Measurements from ENCODE around the gene ACP7.
"Not testable (repeated sequence)": the region's sequence is repeated elsewhere in the genome, so short reads cannot be mapped to it uniquely, and the experiment has no call there.

ACP7 gene

GRCh38 chr19:39078436-39079200 is 5.5 kb upstream of the ACP7 start:
- DNase-seq: no peak

DNA sequence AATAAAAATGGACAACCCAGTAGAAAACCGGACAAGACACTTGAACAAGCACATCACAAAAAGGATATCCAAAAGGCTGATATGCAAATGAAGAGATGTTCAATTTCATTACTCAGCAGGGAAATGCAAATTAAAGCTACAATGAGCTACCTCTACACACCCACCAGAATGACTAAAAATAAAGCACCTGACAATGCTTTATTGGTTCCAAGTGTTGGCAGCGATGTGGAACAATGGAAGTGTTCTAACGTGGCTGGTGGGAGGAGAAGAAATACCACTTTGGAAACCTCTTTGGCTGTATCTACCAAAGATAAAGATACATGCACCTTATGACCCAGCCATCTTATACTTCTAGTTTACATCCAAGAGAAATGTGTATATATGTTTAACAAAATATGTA is 3.7 kb upstream of the ACP7 start:
- DNase-seq: no peak

GRCh38 chr19:39082167-39082566 is 2.0 kb upstream of the ACP7 start:
- DNase-seq: no peak

GRCh38 chr19:39082745-39083598 is 1.2 kb upstream of the ACP7 start:
- no peak for DNase-seq

- DNase-seq: no peak
Observed at GRCh38 chr19:39083599-39083982, 577 bp upstream of the ACP7 start.

DNA sequence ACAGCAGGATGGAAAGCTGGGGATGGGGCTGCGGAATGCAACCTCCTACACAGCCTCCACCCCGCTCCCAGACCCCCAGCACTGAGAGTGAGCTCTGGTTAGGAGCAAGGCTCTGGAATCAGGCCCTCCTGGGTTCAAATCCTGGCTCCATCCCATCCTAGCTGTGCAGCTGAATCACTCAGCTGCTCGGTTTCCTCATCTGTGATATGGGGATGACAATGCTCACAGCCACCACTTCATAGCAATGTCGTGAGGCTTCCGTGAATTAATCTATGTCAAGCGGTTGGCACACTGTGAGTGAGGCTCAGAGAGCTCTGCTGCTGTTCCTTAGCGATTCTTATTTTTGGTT is 538 bp downstream of the ACP7 start:
- DNase-seq: no peak

GRCh38 chr19:39085392-39085791 is 1.2 kb downstream of the ACP7 start:
- no peak for DNase-seq

- no peak for DNase-seq
Observed at GRCh38 chr19:39086386-39086785, 2.2 kb downstream of the ACP7 start.

DNA sequence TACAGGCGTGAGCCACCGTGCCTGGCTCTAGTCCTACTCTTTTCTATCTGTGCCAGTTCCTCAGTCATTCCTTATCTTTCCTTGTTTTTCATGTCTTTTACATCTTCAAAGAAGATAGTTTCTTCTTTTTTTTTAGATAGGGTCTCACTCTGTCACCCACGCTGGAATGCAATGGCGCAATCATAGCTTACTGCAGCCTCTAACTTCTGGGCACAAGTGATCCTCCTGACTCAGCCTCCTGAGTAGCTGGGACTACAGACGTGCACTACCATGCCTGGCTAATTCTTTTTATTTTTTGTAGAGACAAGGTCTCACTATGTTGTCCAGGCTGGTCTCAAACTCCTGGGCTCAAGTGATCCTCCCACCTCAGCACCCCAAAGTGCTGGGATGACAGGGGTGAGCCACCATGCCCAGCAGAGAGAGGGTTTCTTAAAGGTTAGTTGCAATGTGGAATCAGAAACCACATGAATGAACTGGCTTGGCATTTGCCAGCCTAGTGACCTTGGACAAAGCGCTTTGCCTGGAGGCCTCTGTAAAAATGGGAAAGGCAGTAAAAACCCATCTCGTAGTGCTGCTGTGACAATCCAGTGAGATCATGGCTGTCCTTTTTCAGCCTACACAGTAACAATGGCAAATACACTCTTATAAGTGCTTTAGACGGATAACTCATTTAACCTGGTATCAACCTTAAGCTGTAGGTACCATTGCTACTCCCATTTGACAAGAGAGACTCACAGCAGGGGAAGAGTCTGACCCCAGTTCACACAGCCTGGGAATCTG is 3.9 kb downstream of the ACP7 start:
- no peak for DNase-seq

GRCh38 chr19:39090016-39090415 is 5.8 kb downstream of the ACP7 start:
- DNase-seq: not testable (repeated sequence)

DNA sequence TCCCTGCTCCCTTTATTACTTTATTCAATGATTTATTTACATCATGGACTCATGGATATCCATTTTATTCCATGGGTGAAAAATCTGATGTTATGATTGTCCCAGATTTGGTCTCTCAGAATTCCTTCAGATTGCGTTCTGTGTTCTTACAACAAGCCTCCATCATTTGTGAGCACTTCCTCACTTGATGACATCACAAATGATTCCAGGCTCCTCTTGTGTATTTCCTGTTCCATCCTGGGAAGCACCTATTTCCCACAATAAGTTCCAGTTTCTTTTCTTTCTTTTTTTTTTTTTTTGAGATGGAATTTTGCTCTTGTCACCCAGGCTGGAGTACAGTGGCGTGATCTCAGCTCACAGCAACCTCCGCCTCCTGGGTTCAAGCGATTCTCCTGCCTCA is 6.7 kb downstream of the ACP7 start:
- DNase-seq: no peak

DNA sequence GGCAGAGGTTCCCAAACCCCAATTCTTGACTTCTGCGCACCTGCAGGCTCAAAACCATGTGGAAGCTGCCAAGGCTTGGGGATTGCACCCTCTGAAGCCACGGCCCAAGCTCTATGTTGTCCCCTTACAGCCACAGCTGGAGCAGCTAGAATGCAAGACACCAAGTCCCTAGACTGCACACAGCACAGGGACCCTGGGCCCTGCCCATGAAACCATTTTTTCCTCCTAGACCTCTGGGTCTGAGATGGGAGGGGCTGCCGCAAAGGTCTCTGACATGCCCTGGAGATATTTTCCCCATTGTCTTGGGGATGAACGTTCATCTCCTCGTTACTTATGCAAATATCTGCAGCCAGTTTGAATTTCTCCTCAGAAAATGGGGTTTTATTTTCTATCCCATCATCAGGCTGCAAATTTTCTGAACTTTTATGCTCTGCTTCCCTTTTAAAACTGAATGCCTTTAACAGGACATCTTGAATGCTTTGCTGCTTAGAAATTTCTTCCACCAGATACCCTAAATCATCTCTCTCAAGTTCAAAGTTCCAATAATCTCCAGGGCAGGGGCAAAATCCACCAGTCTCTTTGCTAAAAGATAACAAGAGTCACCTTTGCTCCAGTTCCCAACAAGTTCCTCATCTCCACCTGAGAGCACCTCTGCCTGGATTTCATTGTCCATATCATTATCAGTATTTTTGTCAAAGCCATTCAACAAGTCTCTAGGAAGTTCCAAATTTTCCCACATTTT is 11.8 kb downstream of the ACP7 start:
- DNase-seq: not testable (repeated sequence)

DNA sequence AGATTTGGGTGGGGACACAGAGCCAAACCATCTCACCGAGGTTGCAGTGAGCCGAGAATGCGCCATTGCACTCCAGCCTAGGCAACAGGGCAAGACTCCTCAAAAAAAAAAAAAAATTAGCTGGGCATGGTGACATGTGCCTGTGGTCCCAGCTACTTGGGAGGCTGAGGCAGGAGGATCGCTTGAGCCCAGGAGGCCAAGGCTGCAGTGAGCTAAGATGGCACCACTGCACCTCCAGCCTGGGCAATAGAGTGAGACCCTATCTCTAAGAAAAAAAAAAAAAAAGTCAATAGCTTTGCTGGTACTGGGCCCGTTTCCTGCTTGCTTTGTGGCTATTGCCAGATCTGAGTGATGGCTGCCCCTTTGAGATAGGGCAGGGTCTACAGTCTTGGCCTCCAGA is 13.1 kb downstream of the ACP7 start:
- no peak for DNase-seq

DNA sequence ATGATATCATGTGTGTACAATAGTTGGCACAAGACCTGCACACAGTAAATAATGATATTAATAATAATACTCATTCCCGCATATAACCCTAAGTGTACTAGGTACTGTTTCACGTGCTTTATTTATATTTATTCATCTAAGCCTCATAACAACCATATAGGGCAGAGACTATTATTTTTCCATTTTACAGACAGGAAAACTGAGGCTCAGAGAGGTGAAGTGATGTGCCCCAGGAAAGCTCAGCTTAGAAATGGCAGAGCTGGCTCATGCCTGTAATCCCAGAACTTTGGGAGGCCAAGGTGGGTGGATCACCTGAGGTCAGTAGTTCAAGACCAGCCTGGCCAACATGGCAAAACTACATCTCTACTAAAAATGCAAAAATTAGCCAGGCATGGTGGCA is 13.6 kb downstream of the ACP7 start:
- DNase-seq: no peak

DNA sequence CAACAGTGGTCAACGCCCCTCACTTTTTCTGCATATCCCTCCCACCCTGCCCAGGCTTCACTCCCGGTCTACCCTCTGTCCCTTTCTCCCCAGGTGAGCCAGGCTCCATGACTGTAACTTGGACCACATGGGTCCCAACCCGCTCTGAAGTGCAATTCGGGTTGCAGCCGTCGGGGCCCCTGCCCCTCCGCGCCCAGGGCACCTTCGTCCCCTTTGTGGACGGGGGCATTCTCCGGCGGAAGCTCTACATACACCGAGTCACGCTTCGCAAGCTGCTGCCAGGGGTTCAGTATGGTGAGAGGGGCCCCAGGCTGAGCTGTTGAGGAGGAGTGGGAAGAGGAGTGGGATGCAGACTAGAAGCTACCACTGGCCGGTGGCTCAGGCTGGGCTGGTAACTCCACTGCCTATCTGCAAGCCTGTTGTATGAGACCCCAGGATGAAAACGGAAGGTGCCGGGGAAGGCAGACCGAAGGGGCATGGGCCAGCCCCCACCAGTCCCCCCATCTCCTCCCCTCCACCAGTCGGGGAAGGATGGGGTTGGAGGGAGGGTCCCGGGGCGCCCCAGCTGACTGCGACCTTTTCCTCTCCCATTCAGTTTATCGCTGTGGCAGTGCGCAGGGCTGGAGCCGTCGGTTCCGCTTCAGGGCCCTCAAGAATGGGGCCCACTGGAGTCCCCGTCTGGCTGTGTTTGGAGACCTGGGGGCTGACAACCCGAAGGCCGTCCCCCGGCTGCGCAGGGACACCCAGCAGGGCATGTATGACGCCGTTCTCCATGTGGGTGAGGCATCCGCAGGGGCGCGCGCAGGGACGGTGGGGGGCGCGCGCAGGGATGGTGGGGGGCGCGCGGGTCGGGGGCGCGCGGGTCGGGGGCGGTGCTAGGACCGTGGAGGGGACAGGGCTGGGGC is 14.4 kb downstream of the ACP7 start:
- DNase-seq: no peak

- no peak for DNase-seq
Observed at GRCh38 chr19:39099341-39099740, 15.2 kb downstream of the ACP7 start.

DNA sequence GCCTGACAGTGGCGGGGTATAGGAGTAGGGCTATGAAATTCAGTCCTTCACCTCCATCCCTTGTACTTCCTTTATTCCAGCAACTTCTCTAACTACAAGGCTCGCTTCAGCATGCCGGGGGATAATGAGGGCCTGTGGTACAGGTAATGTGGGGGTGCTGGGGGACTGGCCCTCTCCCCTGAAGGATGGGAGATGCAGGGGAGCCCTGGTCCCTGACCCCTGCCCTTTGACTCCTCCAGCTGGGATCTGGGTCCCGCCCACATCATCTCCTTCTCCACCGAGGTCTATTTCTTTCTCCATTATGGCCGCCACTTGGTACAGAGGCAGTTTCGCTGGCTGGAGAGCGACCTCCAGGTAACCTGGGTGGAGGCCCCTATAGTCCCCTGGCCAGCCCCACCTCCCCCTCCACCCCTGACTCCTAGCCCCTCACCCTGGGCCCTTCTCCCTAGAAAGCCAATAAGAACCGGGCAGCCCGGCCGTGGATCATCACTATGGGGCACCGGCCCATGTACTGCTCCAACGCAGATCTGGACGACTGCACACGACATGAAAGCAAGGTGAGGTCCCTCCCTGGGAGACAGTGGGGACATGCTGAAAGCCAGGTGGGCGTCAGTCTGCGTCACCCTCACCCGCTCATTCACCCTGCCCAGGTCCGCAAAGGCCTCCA is 16.5 kb downstream of the ACP7 start:
- DNase-seq: no peak

DNA sequence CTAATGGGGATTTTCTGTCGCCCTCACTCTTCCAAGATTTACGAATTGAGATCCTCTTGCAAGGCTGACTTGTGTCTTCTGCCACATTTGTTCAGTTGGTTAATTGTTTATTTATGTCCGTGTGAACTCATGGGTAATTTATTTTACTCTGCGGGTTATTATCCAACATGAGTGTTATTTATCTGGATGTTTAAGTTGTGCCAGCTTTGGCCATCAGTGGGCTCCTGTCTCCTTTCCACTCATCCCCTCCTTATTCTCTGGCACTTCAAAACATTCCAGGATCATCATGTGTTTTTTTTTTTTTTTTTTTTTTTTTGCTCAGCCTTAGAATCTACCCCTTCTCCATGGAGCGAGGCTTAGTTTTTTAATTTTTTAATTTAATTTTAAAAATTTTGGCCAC is 19.0 kb downstream of the ACP7 start:
- DNase-seq: no peak

DNA sequence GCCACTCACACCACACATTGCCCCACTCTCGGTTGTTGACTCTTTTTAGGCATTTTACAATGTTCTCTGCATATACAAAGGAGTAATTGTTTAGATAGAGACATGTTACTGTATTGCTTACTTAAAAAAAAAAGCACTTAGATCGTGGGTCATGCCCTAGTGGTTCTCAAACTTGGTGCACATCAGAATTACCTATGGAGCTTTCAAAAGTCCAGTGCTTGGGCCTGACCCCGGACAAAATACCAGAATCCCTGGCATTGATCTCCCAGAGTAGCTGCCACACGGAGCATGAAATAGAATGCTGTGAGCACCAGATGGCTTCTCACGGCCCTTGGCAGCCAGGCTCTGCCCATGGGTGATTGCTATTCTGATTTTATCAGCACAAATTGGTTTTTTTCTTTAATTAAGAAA is 20.0 kb downstream of the ACP7 start:
- DNase-seq: no peak

DNA sequence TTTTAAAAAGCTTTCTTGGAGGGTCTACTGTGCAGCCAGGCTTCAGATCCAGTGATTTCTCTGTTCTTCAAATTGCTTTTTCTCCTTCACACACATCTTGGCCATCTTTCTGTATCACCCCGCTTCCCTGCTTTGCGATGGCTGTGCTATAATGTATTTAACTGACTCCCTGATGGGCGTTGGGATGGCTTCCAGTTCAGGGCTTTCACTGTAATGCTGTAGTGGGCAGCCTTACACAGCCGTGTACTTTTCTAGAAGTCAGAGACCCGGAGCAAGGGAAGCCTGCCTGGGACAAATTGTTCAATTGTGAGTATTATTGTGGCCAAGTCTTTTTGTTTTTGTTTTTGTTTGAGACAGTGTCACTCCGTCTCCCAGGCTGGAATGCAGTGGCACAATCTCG is 22.0 kb downstream of the ACP7 start:
- no peak for DNase-seq

DNA sequence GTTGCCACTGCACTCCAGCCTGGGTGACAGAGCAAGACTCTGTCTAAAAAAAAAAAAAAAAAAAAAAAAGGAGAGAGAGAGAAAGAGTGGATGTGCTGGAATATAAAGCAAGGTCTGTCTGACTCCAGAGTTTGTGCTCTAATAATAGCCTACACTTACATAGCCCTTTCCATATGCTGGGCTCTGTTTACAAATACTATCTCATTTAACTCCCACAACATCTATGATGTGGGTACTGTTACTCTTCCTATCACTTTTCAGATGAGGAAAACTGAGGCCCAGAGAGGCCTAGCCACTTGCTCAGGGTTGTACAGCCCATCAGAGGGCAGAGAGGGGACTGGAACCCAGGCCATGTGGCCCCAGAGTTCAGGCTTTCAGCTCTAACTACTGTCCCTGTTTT is 25.5 kb downstream of the ACP7 start:
- DNase-seq: no peak

Measured in GDM1 (cell line).